ENCODE measurements around the gene TMCO5A. TPM values are rescaled to one million over a fixed set of nuclear protein-coding genes. Genes with fewer than 3 reads are reported as not detected.

TMCO5A gene
- total and polyA plus RNA-seq, 2 donors (not counting 1 experiment from before 2014, with no cell fraction given), result not detected

DNA sequence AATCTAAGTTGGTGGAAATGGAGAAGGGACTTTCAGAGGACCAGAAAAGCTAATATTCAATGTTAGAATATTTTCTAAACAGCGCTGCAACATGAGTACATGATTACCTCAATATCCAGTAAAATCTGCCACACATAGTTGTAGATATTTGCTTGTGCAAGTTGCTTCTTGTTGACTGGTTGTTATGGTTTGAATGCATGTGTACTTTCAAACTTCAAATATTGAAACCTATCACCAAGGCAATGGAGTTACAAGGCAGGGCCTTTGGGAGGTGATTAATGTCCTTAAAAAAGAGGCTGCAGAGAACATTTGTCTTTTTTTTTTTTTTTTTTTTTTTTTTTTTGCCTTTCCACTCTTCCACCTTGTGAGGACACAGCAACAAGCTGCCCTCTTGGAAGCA, 49.9 kb downstream of the TMCO5A start:
- WGBS (ENCODE audit: insufficient coverage), result no CpG with 5 or more reads among the region's 1 CpG
- H3K27ac ChIP-seq (ENCODE audit: low read length in 2 of 2), result no peak overlapping the region
- Mint-ChIP-seq H3K27me3 (peaks cover 10% of the 10 kb centered on the region), H3K4me1 (no peaks in the 10 kb centered on the region), H3K27ac (no peak overlapping the region), H3K9me3 (ENCODE audit: insufficient read depth) (no peaks in the 10 kb centered on the region), H3K4me3 (no peak overlapping the region)
- no peaks in the 10 kb centered on the region for H3K36me3 ChIP-seq (replicated peaks in 1 of 2; ENCODE audit: control extremely low read depth in 1 of 2, control insufficient read depth in 1 of 2, extremely low read depth in 1 of 2, insufficient read depth in 2 of 2, low read length in 1 of 2)
- no peak overlapping the region for H3K9ac ChIP-seq (ENCODE audit: low read length)
- no peaks in the 10 kb centered on the region for H4K20me1 ChIP-seq (ENCODE audit: control insufficient read depth, insufficient read depth, low read length, poor library complexity, severe bottlenecking)
- intact Hi-C loops (cut with micrococcal nuclease), result no loop called here
- DNase-seq (no peak), ATAC-seq (ENCODE audit: low read depth) (no peak)
- H3K9me3 ChIP-seq (ENCODE audit: control extremely low read depth in 1 of 3, control insufficient read depth in 2 of 3, insufficient read depth in 1 of 3, low read length in 2 of 3), result peaks cover 0 to 4% (median 1%) of the 10 kb centered on the region in 3 donors
- H3K4me1 ChIP-seq (ENCODE audit: control insufficient read depth in 2 of 2, insufficient read depth in 2 of 2, low read length in 2 of 2), result no peaks in the 10 kb centered on the region
- TF ChIP-seq, protein P1, sequence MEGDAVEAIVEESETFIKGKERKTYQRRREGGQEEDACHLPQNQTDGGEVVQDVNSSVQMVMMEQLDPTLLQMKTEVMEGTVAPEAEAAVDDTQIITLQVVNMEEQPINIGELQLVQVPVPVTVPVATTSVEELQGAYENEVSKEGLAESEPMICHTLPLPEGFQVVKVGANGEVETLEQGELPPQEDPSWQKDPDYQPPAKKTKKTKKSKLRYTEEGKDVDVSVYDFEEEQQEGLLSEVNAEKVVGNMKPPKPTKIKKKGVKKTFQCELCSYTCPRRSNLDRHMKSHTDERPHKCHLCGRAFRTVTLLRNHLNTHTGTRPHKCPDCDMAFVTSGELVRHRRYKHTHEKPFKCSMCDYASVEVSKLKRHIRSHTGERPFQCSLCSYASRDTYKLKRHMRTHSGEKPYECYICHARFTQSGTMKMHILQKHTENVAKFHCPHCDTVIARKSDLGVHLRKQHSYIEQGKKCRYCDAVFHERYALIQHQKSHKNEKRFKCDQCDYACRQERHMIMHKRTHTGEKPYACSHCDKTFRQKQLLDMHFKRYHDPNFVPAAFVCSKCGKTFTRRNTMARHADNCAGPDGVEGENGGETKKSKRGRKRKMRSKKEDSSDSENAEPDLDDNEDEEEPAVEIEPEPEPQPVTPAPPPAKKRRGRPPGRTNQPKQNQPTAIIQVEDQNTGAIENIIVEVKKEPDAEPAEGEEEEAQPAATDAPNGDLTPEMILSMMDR (IDR thresholded peaks at IDR 0.05), result no peak
- no peak for TF ChIP-seq EZH2 (IDR thresholded peaks at IDR 0.05; ENCODE audit: borderline replicate concordance, insufficient read depth, low read depth, low read length, poor library complexity, severe bottlenecking)
- no peak overlapping the region for H3K4me2 ChIP-seq (replicated peaks; ENCODE audit: low read depth, low read length, poor library complexity, severe bottlenecking)
- CTCF ChIA-PET, result interaction anchor here (1.2 kb wide), 1 partner anchor 10 kb away, joined by 4 read pairs; no protein-coding TSS in a partner anchor
- H3K4me3 ChIP-seq (ENCODE audit: control extremely low read depth in 1 of 5, extremely low read depth in 1 of 5, insufficient read depth in 1 of 5, low read depth in 2 of 5, low read length in 4 of 5), result no peak overlapping the region
- H3K27me3 ChIP-seq (replicated peaks in 1 of 4; ENCODE audit: control extremely low read depth in 1 of 4, control insufficient read depth in 3 of 4, insufficient read depth in 4 of 4, low read length in 3 of 4), result no peaks in the 10 kb centered on the region
- no peak overlapping the region for H2AFZ ChIP-seq (ENCODE audit: insufficient read depth, low read depth, low read length, poor library complexity, severe bottlenecking)
- H3K79me2 ChIP-seq (ENCODE audit: control insufficient read depth, insufficient read depth, low read length), result no peaks in the 10 kb centered on the region
- POLR2A ChIA-PET, result no interaction called here

DNA sequence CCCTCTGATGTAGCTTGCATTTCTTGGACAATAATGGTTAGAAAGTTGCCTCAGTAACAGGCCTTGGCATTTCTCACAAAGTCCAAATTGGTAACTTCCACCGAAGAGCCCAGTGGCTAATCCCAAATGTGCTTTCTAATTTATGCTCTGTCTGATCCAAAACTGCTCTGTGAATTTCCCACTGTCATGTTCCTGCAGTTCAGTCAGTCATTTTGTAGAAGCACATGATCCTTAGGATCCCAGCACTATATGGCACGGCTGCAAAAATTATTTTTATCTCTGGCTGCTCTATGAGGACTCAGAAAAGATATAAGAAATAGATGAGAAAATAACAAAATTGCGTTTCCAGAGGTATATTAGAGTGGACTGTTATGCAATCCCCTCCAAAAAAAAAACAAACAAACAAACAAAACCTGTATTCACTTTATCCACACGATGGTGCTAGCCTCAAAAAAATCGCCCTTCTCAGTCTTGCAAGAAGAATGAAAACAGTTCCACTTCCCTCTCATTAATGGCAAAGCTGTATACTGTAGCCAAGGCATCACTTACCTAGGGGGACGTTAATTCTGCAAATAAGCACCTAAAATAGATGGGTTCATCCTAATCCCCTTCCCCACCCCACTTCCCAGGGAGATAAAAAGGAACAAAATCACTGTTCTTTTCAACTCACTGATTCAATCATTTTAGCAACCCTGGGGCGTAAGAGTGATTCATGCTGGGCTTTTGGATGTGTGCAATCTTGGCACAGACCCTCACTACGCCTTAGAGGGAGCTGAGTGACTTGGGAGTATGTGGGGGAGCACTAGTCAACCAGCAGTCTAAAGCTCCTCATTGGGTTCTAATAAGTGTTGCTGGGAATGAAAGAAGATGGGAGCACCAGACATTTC, 61.3 kb downstream of the TMCO5A start:
- ATAC-seq (ENCODE audit: low read depth) (no peak), DNase-seq (peak; percentile 49)
- ChIA-PET POLR2A (no interaction called here), CTCF (interaction anchor here (0.7 to 4.1 kb wide), 17 partner anchors 7 to 445 kb away, joined by 3 to 74 read pairs (median 4); no protein-coding TSS in a partner anchor)
- H3K9me3 ChIP-seq (ENCODE audit: control extremely low read depth in 1 of 3, control insufficient read depth in 2 of 3, insufficient read depth in 1 of 3, low read length in 2 of 3), result peaks cover 0 to 1% (median 0%) of the 10 kb centered on the region in 3 donors
- Mint-ChIP-seq H3K27me3 (peaks cover 40% of the 10 kb centered on the region), H3K9me3 (ENCODE audit: insufficient read depth) (peaks cover 2% of the 10 kb centered on the region), H3K27ac (no peak overlapping the region), H3K4me1 (no peaks in the 10 kb centered on the region), H3K4me3 (no peak overlapping the region)
- 19% methylated on average over 5 of the region's 8 CpGs for WGBS (ENCODE audit: insufficient coverage)
- intact Hi-C loops (cut with micrococcal nuclease), result loop anchor here (1.0 kb wide), 2 partner anchors 359 to 395 kb away; no protein-coding TSS in a partner anchor
- no peaks in the 10 kb centered on the region for H3K36me3 ChIP-seq (replicated peaks in 1 of 2; ENCODE audit: control extremely low read depth in 1 of 2, control insufficient read depth in 1 of 2, extremely low read depth in 1 of 2, insufficient read depth in 2 of 2, low read length in 1 of 2)
- no peaks in the 10 kb centered on the region for H3K27me3 ChIP-seq (replicated peaks in 1 of 4; ENCODE audit: control extremely low read depth in 1 of 4, control insufficient read depth in 3 of 4, insufficient read depth in 4 of 4, low read length in 3 of 4)
- no peaks in the 10 kb centered on the region for H3K4me1 ChIP-seq (ENCODE audit: control insufficient read depth in 2 of 2, insufficient read depth in 2 of 2, low read length in 2 of 2)
- TF ChIP-seq, protein P1 (IDR thresholded peaks at IDR 0.05), result peak; percentile 65
- TF ChIP-seq EZH2 (IDR thresholded peaks at IDR 0.05; ENCODE audit: borderline replicate concordance, insufficient read depth, low read depth, low read length, poor library complexity, severe bottlenecking), result no peak
- no peaks in the 10 kb centered on the region for H4K20me1 ChIP-seq (ENCODE audit: control insufficient read depth, insufficient read depth, low read length, poor library complexity, severe bottlenecking)
- H3K9ac ChIP-seq (ENCODE audit: low read length), result no peak overlapping the region
- no peak overlapping the region for H3K4me2 ChIP-seq (replicated peaks; ENCODE audit: low read depth, low read length, poor library complexity, severe bottlenecking)
- no peak overlapping the region for H2AFZ ChIP-seq (ENCODE audit: insufficient read depth, low read depth, low read length, poor library complexity, severe bottlenecking)
- no peak overlapping the region for H3K4me3 ChIP-seq (ENCODE audit: control extremely low read depth in 1 of 5, extremely low read depth in 1 of 5, insufficient read depth in 1 of 5, low read depth in 2 of 5, low read length in 4 of 5)
- H3K27ac ChIP-seq (ENCODE audit: low read length in 2 of 2), result no peak overlapping the region
- no peaks in the 10 kb centered on the region for H3K79me2 ChIP-seq (ENCODE audit: control insufficient read depth, insufficient read depth, low read length)

All from B cell (primary cell).